Transverse colon (tissue), 4 donors: ENCODE measurements around the gene MTOR. TPM values are rescaled to one million over a fixed set of nuclear protein-coding genes. Genes with fewer than 3 reads are reported as not detected.
"Not testable (repeated sequence)": the region's sequence is repeated elsewhere in the genome, so short reads cannot be mapped to it uniquely, and the experiment has no call there.

Source experiments
- DNase-seq: peaks from one replicate; pipeline ENCODE4 v3.0.0-alpha.2; 2019
- H3K27ac ChIP-seq, 4 donors: fragments of 200-600 bp; sonication (generic); 2 replicates each; pipeline ENCODE4 v1.5.1; 2016 to 2018; ENCODE audit warnings: inconsistent platforms in 4 of 4
- H3K27me3 ChIP-seq: fragments of 200-600 bp; sonication (generic); 2 replicates; pipeline ENCODE4 v1.5.1; 2017; ENCODE audit warnings: inconsistent platforms
- H3K36me3 ChIP-seq, 4 donors: fragments of 200-600 bp; sonication (generic); 2 replicates each; pipeline ENCODE4 v1.5.1; 2017 to 2019; ENCODE audit warnings: inconsistent platforms in 4 of 4
- H3K4me1 ChIP-seq, 4 donors: fragments of 200-600 bp; sonication (generic); 2 replicates each; pipeline ENCODE4 v1.5.1; 2017 to 2020; ENCODE audit warnings: inconsistent platforms in 4 of 4
- H3K4me3 ChIP-seq, 4 donors: fragments of 200-600 bp; sonication (generic); 1 replicate in 1 of 4; 2 replicates in 3 of 4; pipeline versions ENCODE4 v1.5.1 to v1.6.1; 2017 to 2019; ENCODE audit warnings: inconsistent platforms in 4 of 4
- H3K9me3 ChIP-seq, 2 donors: fragments of 200-600 bp; sonication (generic); 2 replicates each; pipeline ENCODE4 v1.5.1; 2017 to 2019; ENCODE audit warnings: inconsistent platforms in 2 of 2
- EP300 ChIP-seq: sonication (generic); formaldehyde crosslinking; IDR thresholded peaks from one replicate; pipeline ENCODE4 v1.6.1; 2017; ENCODE audit warnings: antibody characterized with exemption, low read depth
- POLR2A ChIP-seq: fragments of 450-650 bp; IDR thresholded peaks from one replicate; pipeline ENCODE4 v1.6.1; 2016; ENCODE audit warnings: antibody characterized with exemption, mild to moderate bottlenecking, moderate library complexity
- POLR2AphosphoS5 ChIP-seq, 3 donors: sonication (generic); formaldehyde crosslinking; IDR thresholded peaks; one replicate each; pipeline ENCODE4 v1.6.1; 2016; ENCODE audit warnings: antibody characterized with exemption in 3 of 3
- WGBS, 2 donors: methylation state at CpG; one replicate each; pipeline ENCODE4 v1.1.5; 2018; ENCODE audit warnings: low coverage in 1 of 2; 5-methylcytosine and 5-hydroxymethylcytosine counted together
- in situ Hi-C, 4 donors: fragments of 200-750 bp; cut with MboI; loops; one replicate each; pipeline versions ENCODE4 v1.15.0 to v1.15.1; 2017; ENCODE audit warnings: low sequenced_read_pairs in 3 of 4, low pct_ligation_motif_present in 1 of 4, low pct_unique_long_range_greater_than_20kb in 1 of 4
- intact Hi-C: fragments of 100-400 bp; cut with DNase I; formaldehyde crosslinking; loops from one replicate; pipeline ENCODE4 v1.15.1; 2023; ENCODE audit warnings: low total_unique reads
- total RNA-seq, 4 donors: library from RNA; depleted of rRNA; stranded (reverse); fragments of >200 nt; gene quantifications; one replicate each; pipeline ENCODE4 v1.1.0, GENCODE V29; 2016
- TF ChIP-seq, protein P1 (sequence below), 5 experiments: fragments of 200-600 bp in 3 of 5; fragments of 450-650 bp in 2 of 5; sonication (generic) in 3 of 5; IDR thresholded peaks; 1 replicate in 2 of 5; 2 replicates in 3 of 5; pipeline ENCODE4 v1.5.1; 2016 to 2017; ENCODE audit warnings: antibody characterized with exemption in 5 of 5, inconsistent platforms in 3 of 5, mild to moderate bottlenecking in 2 of 5, moderate library complexity in 1 of 5

The MTOR gene
- total RNA-seq, 4 donors from 2014 or later, result 31.0 to 45.6 (median 40.6) TPM

DNA sequence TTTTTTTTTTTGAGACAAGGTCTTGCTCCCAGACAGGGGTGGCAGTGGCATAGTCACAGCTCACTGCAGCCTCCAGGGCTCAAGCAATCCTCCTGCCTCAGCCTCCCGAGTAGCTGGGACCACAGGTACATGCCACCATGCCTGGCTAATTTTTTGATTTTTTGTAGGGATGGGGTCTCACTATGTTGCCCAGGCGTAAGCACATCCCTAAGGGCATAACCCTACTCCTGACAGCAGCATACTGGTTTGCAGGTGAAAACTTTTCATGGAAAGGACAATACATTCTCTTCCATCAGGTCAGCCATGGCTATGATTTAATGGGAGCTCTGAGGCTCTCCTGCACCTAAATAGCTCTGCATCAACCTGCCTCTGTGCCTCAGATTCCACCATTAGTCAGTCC, 40.0 kb upstream of the MTOR start:
- H3K4me1 ChIP-seq, result no peaks in the 10 kb centered on the region
- TF ChIP-seq, protein P1, sequence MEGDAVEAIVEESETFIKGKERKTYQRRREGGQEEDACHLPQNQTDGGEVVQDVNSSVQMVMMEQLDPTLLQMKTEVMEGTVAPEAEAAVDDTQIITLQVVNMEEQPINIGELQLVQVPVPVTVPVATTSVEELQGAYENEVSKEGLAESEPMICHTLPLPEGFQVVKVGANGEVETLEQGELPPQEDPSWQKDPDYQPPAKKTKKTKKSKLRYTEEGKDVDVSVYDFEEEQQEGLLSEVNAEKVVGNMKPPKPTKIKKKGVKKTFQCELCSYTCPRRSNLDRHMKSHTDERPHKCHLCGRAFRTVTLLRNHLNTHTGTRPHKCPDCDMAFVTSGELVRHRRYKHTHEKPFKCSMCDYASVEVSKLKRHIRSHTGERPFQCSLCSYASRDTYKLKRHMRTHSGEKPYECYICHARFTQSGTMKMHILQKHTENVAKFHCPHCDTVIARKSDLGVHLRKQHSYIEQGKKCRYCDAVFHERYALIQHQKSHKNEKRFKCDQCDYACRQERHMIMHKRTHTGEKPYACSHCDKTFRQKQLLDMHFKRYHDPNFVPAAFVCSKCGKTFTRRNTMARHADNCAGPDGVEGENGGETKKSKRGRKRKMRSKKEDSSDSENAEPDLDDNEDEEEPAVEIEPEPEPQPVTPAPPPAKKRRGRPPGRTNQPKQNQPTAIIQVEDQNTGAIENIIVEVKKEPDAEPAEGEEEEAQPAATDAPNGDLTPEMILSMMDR (IDR thresholded peaks at IDR 0.05), result no peak
- no peak for TF ChIP-seq POLR2AphosphoS5 (IDR thresholded peaks at IDR 0.05)
- no peak for TF ChIP-seq EP300
- no peaks in the 10 kb centered on the region for H3K27me3 ChIP-seq
- in situ Hi-C loops (no loop called here), intact Hi-C loops (no loop called here)
- no peak overlapping the region for H3K4me3 ChIP-seq
- no peaks in the 10 kb centered on the region for H3K36me3 ChIP-seq
- no peaks in the 10 kb centered on the region for H3K9me3 ChIP-seq
- no peak overlapping the region for H3K27ac ChIP-seq
- no peak for DNase-seq
- 88% methylated on average over 2 of the region's 2 CpGs; no CpG with 5 or more reads in 1 of the 2 donors for WGBS, 2 donors

DNA sequence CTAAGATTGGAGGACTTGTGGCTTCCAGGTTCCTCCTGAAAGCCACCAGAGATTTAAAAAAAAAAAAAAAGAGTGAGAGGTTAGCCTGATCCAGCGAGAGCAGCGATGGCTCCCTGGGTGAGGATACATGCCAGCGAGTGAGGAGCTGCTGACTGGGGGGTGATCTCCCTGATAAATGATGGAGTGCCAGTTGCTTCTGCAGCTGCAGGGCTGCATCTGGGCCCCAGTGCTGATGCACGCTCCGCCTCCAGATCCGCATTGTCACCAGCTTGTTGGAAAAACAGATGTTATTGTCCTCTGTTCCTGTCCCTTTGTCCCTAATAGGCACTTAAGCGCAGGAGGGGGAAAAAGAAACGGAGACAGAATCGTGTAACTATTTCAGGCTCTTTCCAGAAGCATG, 39.2 kb upstream of the MTOR start:
- no peaks in the 10 kb centered on the region for H3K4me1 ChIP-seq

DNA sequence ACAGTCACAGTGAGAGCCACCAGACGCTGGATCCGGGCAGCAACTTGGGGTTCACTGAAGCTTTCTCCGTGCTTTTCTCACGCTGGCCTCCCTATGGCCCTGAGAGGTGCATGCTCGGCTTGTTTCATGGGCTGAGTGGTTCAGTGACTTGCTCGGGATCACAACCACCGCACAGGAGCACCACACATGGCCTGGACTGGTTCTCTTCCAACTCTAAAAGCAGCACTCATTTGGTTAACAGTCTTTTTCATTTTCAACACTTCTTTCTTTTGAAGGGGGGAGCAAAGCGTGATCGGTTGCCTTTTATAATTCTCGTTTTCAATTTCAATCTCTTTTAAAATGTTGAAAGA, 36.8 kb upstream of the MTOR start:
- no peak overlapping the region for H3K4me3 ChIP-seq
- H3K9me3 ChIP-seq, result no peaks in the 10 kb centered on the region
- no peaks in the 10 kb centered on the region for H3K4me1 ChIP-seq
- TF ChIP-seq POLR2AphosphoS5 (IDR thresholded peaks at IDR 0.05), result no peak
- TF ChIP-seq, protein P1 (IDR thresholded peaks at IDR 0.05), result no peak
- no peak for TF ChIP-seq POLR2A
- TF ChIP-seq EP300, result no peak
- no peaks in the 10 kb centered on the region for H3K36me3 ChIP-seq
- in situ Hi-C loops, result no loop called here
- intact Hi-C loops, result no loop called here
- WGBS, 2 donors, result 47 to 64% methylated on average over 9 to 10 of the region's 10 CpGs
- DNase-seq, result no peak
- no peak overlapping the region for H3K27ac ChIP-seq
- H3K27me3 ChIP-seq, result no peaks in the 10 kb centered on the region

More for the DNA sequence above, 39.2 kb upstream of the MTOR start:
- in situ Hi-C loops, result no loop called here
- TF ChIP-seq POLR2AphosphoS5 (IDR thresholded peaks at IDR 0.05) (no peak), EP300 (no peak), POLR2A (no peak)
- TF ChIP-seq, protein P1 (IDR thresholded peaks at IDR 0.05), result no peak
- Histone ChIP-seq H3K36me3 (no peaks in the 10 kb centered on the region), H3K4me3 (no peak overlapping the region), H3K9me3 (no peaks in the 10 kb centered on the region), H3K27ac (no peak overlapping the region), H3K27me3 (no peaks in the 10 kb centered on the region)
- 79 to 86% methylated on average over 3 to 9 of the region's 9 CpGs for WGBS, 2 donors
- no peak for DNase-seq
- intact Hi-C loops, result no loop called here

DNA sequence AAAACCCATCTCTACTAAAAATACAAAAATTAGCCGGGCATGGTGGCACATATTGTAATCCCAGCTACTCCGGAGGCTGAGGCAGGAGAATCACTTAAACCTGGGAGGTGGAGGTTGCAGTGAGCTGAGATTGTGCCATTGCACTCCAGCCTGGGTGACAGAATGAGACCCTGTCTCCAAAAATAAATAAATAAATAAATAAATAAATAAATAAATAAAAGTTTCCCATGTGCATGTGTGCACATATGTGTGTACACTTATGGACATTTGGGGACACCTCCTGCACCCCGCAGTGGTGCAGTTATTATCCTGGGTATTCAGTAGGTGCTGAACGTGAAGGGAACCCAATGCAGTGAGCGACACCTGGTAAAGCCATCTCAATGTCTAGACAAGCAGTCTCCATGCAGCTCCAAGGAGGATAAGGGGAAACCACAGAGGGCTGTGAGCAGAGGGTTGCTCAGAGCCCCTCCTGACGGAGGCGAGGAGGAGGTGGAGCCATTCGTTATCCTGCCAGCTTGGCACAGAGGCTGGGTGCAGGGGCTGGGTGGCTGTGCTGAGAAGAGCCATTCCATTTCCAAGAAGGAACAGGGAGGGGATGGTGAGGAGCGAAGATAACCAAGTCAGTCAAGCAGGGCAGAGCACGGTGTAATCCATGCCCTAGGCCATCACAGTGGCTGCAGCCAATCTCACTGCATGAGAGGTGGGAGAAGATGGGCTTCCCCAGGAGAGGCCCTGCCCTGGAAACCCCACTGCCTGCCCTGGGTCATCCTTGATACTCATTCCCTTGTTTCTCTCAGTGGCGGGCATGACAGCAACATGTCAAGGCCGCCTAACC, 36.3 kb upstream of the MTOR start:
- TF ChIP-seq, protein P1 (IDR thresholded peaks at IDR 0.05), result no peak
- TF ChIP-seq POLR2A (no peak), EP300 (no peak), POLR2AphosphoS5 (IDR thresholded peaks at IDR 0.05) (no peak)
- Histone ChIP-seq H3K4me1 (no peaks in the 10 kb centered on the region), H3K36me3 (no peaks in the 10 kb centered on the region), H3K27me3 (no peaks in the 10 kb centered on the region), H3K4me3 (no peak overlapping the region), H3K27ac (no peak overlapping the region), H3K9me3 (no peaks in the 10 kb centered on the region)
- intact Hi-C loops (no loop called here), in situ Hi-C loops (no loop called here)
- 88 to 90% methylated on average over 3 to 12 of the region's 12 CpGs for WGBS, 2 donors
- DNase-seq, result no peak

DNA sequence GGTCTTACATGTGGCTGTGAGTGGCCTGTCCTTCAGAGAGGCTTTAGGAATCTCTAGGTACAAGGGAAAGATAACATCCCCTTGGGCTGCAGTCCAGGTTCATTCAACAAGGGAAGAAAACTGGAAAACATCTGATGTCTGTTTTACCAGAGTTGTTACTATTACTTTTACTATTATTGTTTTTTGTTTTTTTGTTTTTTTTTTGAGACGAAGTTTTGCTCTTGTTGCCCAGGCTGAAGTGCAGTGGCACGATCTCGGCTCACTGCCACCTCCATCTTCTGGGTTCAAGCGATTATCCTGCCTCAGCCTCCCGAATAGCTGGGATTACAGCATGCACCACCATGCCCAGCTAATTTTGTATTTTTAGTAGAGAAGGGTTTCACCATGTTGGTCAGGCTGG, 35.4 kb upstream of the MTOR start:
- in situ Hi-C loops, H3K27ac ChIP-seq, H3K9me3 ChIP-seq, intact Hi-C loops, H3K36me3 ChIP-seq, H3K4me1 ChIP-seq, DNase-seq, H3K4me3 ChIP-seq, H3K27me3 ChIP-seq: not testable (repeated sequence)
- 90% methylated on average over 5 of the region's 5 CpGs; no CpG with 5 or more reads in 1 of the 2 donors for WGBS, 2 donors
